Left lung (tissue), 10 donors: Measurements from ENCODE around the gene NUP50. TPM values are rescaled to one million over a fixed set of nuclear protein-coding genes. Genes with fewer than 3 reads are reported as not detected.

Experiments used
- ATAC-seq: fragments of 200-7000 bp; cut with Tn5 transposase; one replicate; pipeline ENCODE4 v1.9.1; 2020; ENCODE audit warnings: moderate library complexity
- DNase-seq, 4 donors: peaks; one replicate each; pipeline ENCODE4 v3.0.0-alpha.2; 2013 to 2020
- H3K27ac ChIP-seq, 2 donors: fragments of 200-600 bp; sonication (generic) in 1 of 2; one replicate each; pipeline versions ENCODE4 v1.5.0 to v1.8.0; 2020 to 2021
- H3K27me3 ChIP-seq, 2 donors: fragments of 200-600 bp; sonication (generic) in 1 of 2; one replicate each; pipeline versions ENCODE4 v1.5.0 to v1.8.0; 2020 to 2021
- H3K36me3 ChIP-seq, 2 donors: fragments of 200-600 bp; sonication (generic) in 1 of 2; one replicate each; pipeline versions ENCODE4 v1.5.0 to v1.8.0; 2020 to 2021
- H3K4me1 ChIP-seq, 2 donors: fragments of 200-600 bp; one replicate each; pipeline ENCODE4 v1.8.0; 2021
- H3K4me3 ChIP-seq, 2 donors: fragments of 200-600 bp; sonication (generic) in 1 of 2; one replicate each; pipeline versions ENCODE4 v1.5.0 to v1.8.0; 2020 to 2021; ENCODE audit warnings: mild to moderate bottlenecking in 1 of 2
- H3K9me3 ChIP-seq, 2 donors: fragments of 200-600 bp; sonication (generic) in 1 of 2; one replicate each; pipeline versions ENCODE4 v1.5.0 to v1.8.0; 2020 to 2021
- CTCF ChIP-seq, 2 donors: fragments of 200-600 bp; sonication (generic) in 1 of 2; IDR thresholded peaks; one replicate each; pipeline versions ENCODE4 v1.5.0 to v1.8.0; 2021; ENCODE audit warnings: antibody characterized with exemption in 2 of 2
- intact Hi-C, 2 donors: fragments of 100-400 bp; cut with DNase I; formaldehyde crosslinking; loops; one replicate each; pipeline versions ENCODE4 v1.11.2 to v1.14.2; 2022
- polyA plus RNA-seq, 6 donors: library from polyadenylated mRNA; unstranded; fragments of 120-200 nt; gene quantifications; one replicate each; pipeline ENCODE4 v1.2.1, GENCODE V29; 2013; ENCODE audit not compliant: insufficient read length in 6 of 6
- total RNA-seq, 2 donors: library from RNA; stranded (reverse); fragmentation: NEBNext Ultra II Directional; extraction: Animal tissue kit (Norgen Biotek cat#: 25700); gene quantifications; one replicate each; pipeline ENCODE4 v1.2.1, GENCODE V29; 2021
- donor health status: DM: no; HTN: yes; CAD: no.
- donor health status: DM: no; HTN: no; CAD: no.

The NUP50 gene
- total and polyA plus RNA-seq, 8 donors = 47.4 to 70.0 (median 52.9) TPM

GRCh38 chr22:45157907-45158306 is 5.8 kb upstream of the NUP50 start:
- DNase-seq (no peak), ATAC-seq (no peak)
- H3K27me3 ChIP-seq = no peaks in the 10 kb centered on the region
- intact Hi-C loops = no loop called here
- H3K9me3 ChIP-seq = no peaks in the 10 kb centered on the region
- H3K36me3 ChIP-seq = peaks cover 0 to 16% of the 10 kb centered on the region in 2 donors
- peak overlapping the region in 1 of 2 donors; percentile 82 for H3K27ac ChIP-seq
- no peak for TF ChIP-seq CTCF (IDR thresholded peaks at IDR 0.05)
- H3K4me3 ChIP-seq = no peak overlapping the region
- H3K4me1 ChIP-seq = peaks cover 12 to 51% of the 10 kb centered on the region in 2 donors

GRCh38 chr22:45159652-45160462 is 3.9 kb upstream of the NUP50 start:
- peak overlapping the region; percentile 82 to 91 for H3K27ac ChIP-seq
- H3K4me3 ChIP-seq = no peak overlapping the region
- H3K9me3 ChIP-seq = no peaks in the 10 kb centered on the region
- intact Hi-C loops = no loop called here
- H3K27me3 ChIP-seq = no peaks in the 10 kb centered on the region
- peaks cover 12 to 58% of the 10 kb centered on the region in 2 donors for H3K4me1 ChIP-seq
- no peak for DNase-seq
- H3K36me3 ChIP-seq = peaks cover 0 to 16% of the 10 kb centered on the region in 2 donors
- no peak for ATAC-seq
- TF ChIP-seq CTCF (IDR thresholded peaks at IDR 0.05) = no peak

- intact Hi-C loops = no loop called here
- Histone ChIP-seq H3K4me1 (peaks cover 20 to 85% of the 10 kb centered on the region in 2 donors), H3K4me3 (peak overlapping the region in 1 of 2 donors; percentile 83), H3K27me3 (no peaks in the 10 kb centered on the region), H3K9me3 (no peaks in the 10 kb centered on the region), H3K27ac (peak overlapping the region in 1 of 2 donors; percentile 95), H3K36me3 (peaks cover 0 to 3% of the 10 kb centered on the region in 2 donors)
- TF ChIP-seq CTCF (IDR thresholded peaks at IDR 0.05) = no peak
- DNase-seq (no peak), ATAC-seq (no peak)
Observed at GRCh38 chr22:45162531-45162930, 1.2 kb upstream of the NUP50 start.

GRCh38 chr22:45163099-45163450 is 650 bp upstream of the NUP50 start:
- Histone ChIP-seq H3K9me3 (no peaks in the 10 kb centered on the region), H3K27me3 (no peaks in the 10 kb centered on the region), H3K27ac (peak overlapping the region; percentile 91 to 95), H3K4me3 (peak overlapping the region; percentile 82 to 83), H3K36me3 (peaks cover 0 to 5% of the 10 kb centered on the region in 2 donors), H3K4me1 (peaks cover 20 to 86% of the 10 kb centered on the region in 2 donors)
- DNase-seq (peak in 1 of 4 donors; percentile 39), ATAC-seq (peak; percentile 43)
- TF ChIP-seq CTCF (IDR thresholded peaks at IDR 0.05) = no peak
- intact Hi-C loops = no loop called here

- H3K36me3 ChIP-seq = peaks cover 0 to 19% of the 10 kb centered on the region in 2 donors
- H3K4me3 ChIP-seq = peak overlapping the region; percentile 82 to 83
- peaks cover 15 to 74% of the 10 kb centered on the region in 2 donors for H3K4me1 ChIP-seq
- ATAC-seq (peak; percentile 42), DNase-seq (peak in 1 of 4 donors; percentile 85)
- no peaks in the 10 kb centered on the region for H3K27me3 ChIP-seq
- peak overlapping the region; percentile 91 to 95 for H3K27ac ChIP-seq
- TF ChIP-seq CTCF (IDR thresholded peaks at IDR 0.05) = no peak
- intact Hi-C loops = no loop called here
- no peaks in the 10 kb centered on the region for H3K9me3 ChIP-seq
Observed at GRCh38 chr22:45164270-45165088, 754 bp downstream of the NUP50 start.
